WERI-Rb-1 (cell line): ENCODE measurements around the gene SDHAF4.
"Not testable (repeated sequence)": the region's sequence is repeated elsewhere in the genome, so short reads cannot be mapped to it uniquely, and the experiment has no call there.

Source experiments
- DNase-seq: peaks from one replicate; pipeline ENCODE4 v3.0.0-alpha.2; 2020
- H3K27ac ChIP-seq: fragments of 250-450 bp; sonication (Bioruptor Pico); 2 replicates; pipeline ENCODE4 v1.5.1; 2020; ENCODE audit warnings: mild to moderate bottlenecking, moderate library complexity
- H3K27me3 ChIP-seq: fragments of 250-450 bp; sonication (Bioruptor Pico); 2 replicates; pipeline ENCODE4 v1.5.1; 2021; ENCODE audit warnings: mild to moderate bottlenecking, low read depth, moderate library complexity; ENCODE audit not compliant: insufficient read depth, severe bottlenecking
- H3K36me3 ChIP-seq: fragments of 250-450 bp; sonication (Bioruptor Pico); 2 replicates; pipeline ENCODE4 v1.5.1; 2020; ENCODE audit warnings: mild to moderate bottlenecking, moderate library complexity
- H3K4me3 ChIP-seq: 2 replicates; pipeline ENCODE4 v1.5.1; 2011; ENCODE audit warnings: low read depth, mild to moderate bottlenecking, control low read depth, low read length
- H3K9me3 ChIP-seq: fragments of 250-450 bp; sonication (Bioruptor Pico); 2 replicates; pipeline ENCODE4 v1.5.1; 2021; ENCODE audit warnings: mild to moderate bottlenecking, moderate library complexity; ENCODE audit not compliant: severe bottlenecking
- CTCF ChIP-seq: IDR thresholded peaks from 2 replicates; pipeline ENCODE4 v1.5.1; 2011; ENCODE audit warnings: low read depth, mild to moderate bottlenecking, control low read depth, inconsistent platforms, low read length

The SDHAF4 gene

DNA sequence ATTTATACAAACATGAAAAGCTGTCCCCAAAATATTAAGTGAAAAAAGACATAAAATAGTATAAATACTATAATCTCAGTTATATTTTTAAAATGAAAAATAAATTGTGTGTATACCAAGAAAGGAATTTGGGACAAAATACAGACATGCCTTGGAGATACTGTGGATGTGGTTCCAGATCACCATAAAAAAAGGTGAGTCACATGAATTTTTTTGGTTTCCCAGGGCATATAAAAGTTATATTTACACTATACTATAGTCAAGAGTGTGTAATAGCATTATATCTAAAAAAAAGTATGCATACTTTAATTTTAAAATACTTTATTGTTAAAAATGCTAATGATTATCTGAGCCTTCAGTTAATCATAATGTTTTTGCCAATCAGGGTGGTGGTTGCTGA lies 17.4 kb upstream of the SDHAF4 start:
- no peak overlapping the region for H3K4me3 ChIP-seq
- no peaks in the 10 kb centered on the region for H3K36me3 ChIP-seq
- no peaks in the 10 kb centered on the region for H3K27me3 ChIP-seq
- no peaks in the 10 kb centered on the region for H3K9me3 ChIP-seq
- no peak overlapping the region for H3K27ac ChIP-seq
- no peak for TF ChIP-seq CTCF
- DNase-seq = no peak

DNA sequence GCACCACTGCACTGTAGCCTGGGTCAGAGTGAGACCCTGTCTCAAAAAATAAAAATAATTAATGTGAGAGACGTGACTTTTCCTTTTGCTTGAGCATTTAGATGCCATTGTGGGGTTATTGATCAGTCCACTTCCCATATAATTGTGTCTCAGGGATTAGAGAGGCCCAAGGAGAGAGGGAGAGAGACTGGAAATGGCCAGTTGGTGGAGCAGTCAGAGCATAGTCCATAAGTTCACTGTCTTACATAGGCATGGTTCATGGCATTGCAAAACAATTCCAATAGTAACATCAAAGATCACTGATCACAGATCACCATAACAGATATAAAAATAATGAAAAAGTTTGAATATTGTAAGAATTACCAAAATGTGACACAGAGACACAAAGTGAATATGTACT lies 15.2 kb upstream of the SDHAF4 start:
- no peaks in the 10 kb centered on the region for H3K9me3 ChIP-seq
- peak; percentile 40 for TF ChIP-seq CTCF
- no peak overlapping the region for H3K27ac ChIP-seq
- H3K36me3 ChIP-seq = no peaks in the 10 kb centered on the region
- H3K27me3 ChIP-seq = no peaks in the 10 kb centered on the region
- no peak for DNase-seq
- no peak overlapping the region for H3K4me3 ChIP-seq

GRCh38 chr6:70552286-70552940 lies 14.3 kb upstream of the SDHAF4 start:
- not testable (repeated sequence) for H3K36me3 ChIP-seq, DNase-seq, H3K9me3 ChIP-seq, H3K4me3 ChIP-seq, H3K27ac ChIP-seq, H3K27me3 ChIP-seq

GRCh38 chr6:70552974-70553373 lies 13.8 kb upstream of the SDHAF4 start:
- no peak for TF ChIP-seq CTCF
- H3K9me3 ChIP-seq = no peaks in the 10 kb centered on the region
- no peak overlapping the region for H3K27ac ChIP-seq
- DNase-seq = no peak
- H3K36me3 ChIP-seq = no peaks in the 10 kb centered on the region
- H3K4me3 ChIP-seq = no peak overlapping the region
- H3K27me3 ChIP-seq = no peaks in the 10 kb centered on the region

DNA sequence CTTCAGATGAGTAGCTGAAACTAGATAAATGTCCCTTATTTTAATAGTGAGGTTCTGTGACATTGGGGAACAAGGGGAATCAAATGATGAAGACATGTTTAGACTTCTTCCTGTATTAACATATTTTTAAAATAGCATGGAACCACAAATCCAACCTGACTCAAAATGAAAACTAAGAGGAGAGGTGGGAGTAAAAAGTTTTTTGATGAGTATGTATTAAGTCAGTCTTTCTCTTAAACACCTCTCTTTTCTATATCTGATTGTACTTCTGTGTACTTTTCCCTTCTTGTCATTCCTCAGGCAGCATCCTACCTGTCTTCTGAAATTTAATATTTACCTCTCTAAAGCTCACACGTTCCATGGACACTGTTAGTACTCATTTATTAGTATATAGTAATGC lies 8.7 kb upstream of the SDHAF4 start:
- no peak overlapping the region for H3K4me3 ChIP-seq
- H3K9me3 ChIP-seq = no peaks in the 10 kb centered on the region
- no peak for DNase-seq
- H3K36me3 ChIP-seq = no peaks in the 10 kb centered on the region
- no peak for TF ChIP-seq CTCF
- no peaks in the 10 kb centered on the region for H3K27me3 ChIP-seq
- H3K27ac ChIP-seq = no peak overlapping the region

- H3K4me3 ChIP-seq, H3K9me3 ChIP-seq, H3K27me3 ChIP-seq, DNase-seq, H3K27ac ChIP-seq, H3K36me3 ChIP-seq: not testable (repeated sequence)
Observed at GRCh38 chr6:70562401-70562800, 4.3 kb upstream of the SDHAF4 start.

DNA sequence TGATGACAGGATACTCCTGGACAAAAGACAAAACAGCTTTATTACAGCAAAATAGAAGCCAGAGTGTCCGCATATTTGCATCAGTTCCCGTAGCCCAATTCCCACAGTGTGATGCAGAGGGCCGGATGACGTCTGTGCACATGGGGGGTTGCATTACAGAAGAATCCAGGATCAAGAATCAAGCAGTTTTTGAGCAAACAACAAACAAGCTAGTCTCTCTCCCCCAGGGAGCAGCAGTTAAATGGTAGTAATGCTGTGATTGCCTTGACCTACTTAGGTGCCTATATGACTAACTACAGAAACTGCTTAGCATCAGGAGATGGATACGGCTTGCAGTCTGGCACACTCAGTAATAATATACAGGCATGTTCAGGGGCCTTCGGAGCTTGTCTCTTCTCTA lies 3.2 kb upstream of the SDHAF4 start:
- TF ChIP-seq CTCF = no peak
- H3K27ac ChIP-seq = no peak overlapping the region
- DNase-seq = no peak

More for the DNA sequence above, 3.2 kb upstream of the SDHAF4 start:
- H3K36me3 ChIP-seq = peaks cover 3% of the 10 kb centered on the region; the same call in 1 of the 2 replicates
- no peaks in the 10 kb centered on the region for H3K27me3 ChIP-seq
- H3K4me3 ChIP-seq = no peak overlapping the region
- H3K9me3 ChIP-seq = no peaks in the 10 kb centered on the region
